Measurements from ENCODE around the gene FRAT2. TPM values are rescaled to one million over a fixed set of nuclear protein-coding genes. Genes with fewer than 3 reads are reported as not detected.
"Not testable (repeated sequence)": the region's sequence is repeated elsewhere in the genome, so short reads cannot be mapped to it uniquely, and the experiment has no call there.

FRAT2 gene
- total RNA-seq, 2 experiments from 2014 or later = 27.0 to 27.6 TPM

GRCh38 chr10:97347317-97347716 lies 12.8 kb upstream of the FRAT2 start:
- no peaks in the 10 kb centered on the region for H3K27me3 Mint-ChIP-seq

GRCh38 chr10:97343664-97344063 lies 9.1 kb upstream of the FRAT2 start:
- POLR2A ChIA-PET; ATAC-seq (ENCODE audit: poor library complexity); DNase-seq; H3K27ac Mint-ChIP-seq; intact Hi-C loops (cut with DNase I, micrococcal nuclease); H3K36me3 ChIP-seq (ENCODE audit: insufficient read depth, low read length); H3K9me3 ChIP-seq (ENCODE audit: control insufficient read depth in 1 of 2, insufficient read depth in 1 of 2, low read length in 2 of 2); H3K4me1 ChIP-seq (ENCODE audit: insufficient read depth, low read length); H3K4me1 Mint-ChIP-seq (ENCODE audit: low read depth); H3K4me3 ChIP-seq (ENCODE audit: low read length); H3K27me3 ChIP-seq (ENCODE audit: control insufficient read depth in 1 of 2, insufficient read depth in 2 of 2, low read length in 2 of 2); H3K27me3 Mint-ChIP-seq; H3K27ac ChIP-seq (ENCODE audit: low read depth in 1 of 2, low read length in 2 of 2); H3K4me3 Mint-ChIP-seq; CTCF ChIA-PET; H3K36me3 Mint-ChIP-seq (ENCODE audit: low read depth); H3K9me3 Mint-ChIP-seq: not testable (repeated sequence)

More at GRCh38 chr10:97347317-97347716, 12.8 kb upstream of the FRAT2 start:
- Histone ChIP-seq H3K4me1 (ENCODE audit: insufficient read depth, low read length) (no peaks in the 10 kb centered on the region), H3K27me3 (ENCODE audit: control insufficient read depth in 1 of 2, insufficient read depth in 2 of 2, low read length in 2 of 2) (no peaks in the 10 kb centered on the region), H3K27ac (ENCODE audit: low read depth in 1 of 2, low read length in 2 of 2) (no peak overlapping the region), H3K36me3 (ENCODE audit: insufficient read depth, low read length) (no peaks in the 10 kb centered on the region), H3K4me3 (ENCODE audit: low read length) (no peak overlapping the region), H3K9me3 (ENCODE audit: control insufficient read depth in 1 of 2, insufficient read depth in 1 of 2, low read length in 2 of 2) (no peaks in the 10 kb centered on the region)
- Mint-ChIP-seq H3K36me3 (ENCODE audit: low read depth) (no peaks in the 10 kb centered on the region), H3K27ac (no peak overlapping the region), H3K4me1 (ENCODE audit: low read depth) (no peaks in the 10 kb centered on the region), H3K9me3 (no peaks in the 10 kb centered on the region), H3K4me3 (no peak overlapping the region)
- TF ChIP-seq, protein P1, sequence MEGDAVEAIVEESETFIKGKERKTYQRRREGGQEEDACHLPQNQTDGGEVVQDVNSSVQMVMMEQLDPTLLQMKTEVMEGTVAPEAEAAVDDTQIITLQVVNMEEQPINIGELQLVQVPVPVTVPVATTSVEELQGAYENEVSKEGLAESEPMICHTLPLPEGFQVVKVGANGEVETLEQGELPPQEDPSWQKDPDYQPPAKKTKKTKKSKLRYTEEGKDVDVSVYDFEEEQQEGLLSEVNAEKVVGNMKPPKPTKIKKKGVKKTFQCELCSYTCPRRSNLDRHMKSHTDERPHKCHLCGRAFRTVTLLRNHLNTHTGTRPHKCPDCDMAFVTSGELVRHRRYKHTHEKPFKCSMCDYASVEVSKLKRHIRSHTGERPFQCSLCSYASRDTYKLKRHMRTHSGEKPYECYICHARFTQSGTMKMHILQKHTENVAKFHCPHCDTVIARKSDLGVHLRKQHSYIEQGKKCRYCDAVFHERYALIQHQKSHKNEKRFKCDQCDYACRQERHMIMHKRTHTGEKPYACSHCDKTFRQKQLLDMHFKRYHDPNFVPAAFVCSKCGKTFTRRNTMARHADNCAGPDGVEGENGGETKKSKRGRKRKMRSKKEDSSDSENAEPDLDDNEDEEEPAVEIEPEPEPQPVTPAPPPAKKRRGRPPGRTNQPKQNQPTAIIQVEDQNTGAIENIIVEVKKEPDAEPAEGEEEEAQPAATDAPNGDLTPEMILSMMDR (IDR thresholded peaks at IDR 0.05) = no peak
- intact Hi-C loops (cut with DNase I, micrococcal nuclease) = no loop called here
- CTCF ChIA-PET = no interaction called here
- POLR2A ChIA-PET = no interaction called here
- ATAC-seq (ENCODE audit: poor library complexity) (no peak), DNase-seq (no peak)

GRCh38 chr10:97341416-97341815 lies 6.9 kb upstream of the FRAT2 start:
- TF ChIP-seq, protein P1 (IDR thresholded peaks at IDR 0.05) = no peak
- Histone ChIP-seq H3K27ac (ENCODE audit: low read depth in 1 of 2, low read length in 2 of 2) (no peak overlapping the region), H3K4me3 (ENCODE audit: low read length) (no peak overlapping the region), H3K27me3 (ENCODE audit: control insufficient read depth in 1 of 2, insufficient read depth in 2 of 2, low read length in 2 of 2) (no peaks in the 10 kb centered on the region), H3K4me1 (ENCODE audit: insufficient read depth, low read length) (no peaks in the 10 kb centered on the region), H3K36me3 (ENCODE audit: insufficient read depth, low read length) (no peaks in the 10 kb centered on the region), H3K9me3 (ENCODE audit: control insufficient read depth in 1 of 2, insufficient read depth in 1 of 2, low read length in 2 of 2) (no peaks in the 10 kb centered on the region)
- no peaks in the 10 kb centered on the region for H3K36me3 Mint-ChIP-seq (ENCODE audit: low read depth)
- peaks cover 5% of the 10 kb centered on the region for H3K4me1 Mint-ChIP-seq (ENCODE audit: low read depth)
- intact Hi-C loops (cut with DNase I, micrococcal nuclease) = no loop called here
- ChIA-PET CTCF (no interaction called here), POLR2A (interaction anchor here (0.8 kb wide), 1 partner anchor 10 kb away, joined by 3 read pairs; no protein-coding TSS in a partner anchor)
- H3K27ac Mint-ChIP-seq = no peak overlapping the region
- ATAC-seq (ENCODE audit: poor library complexity) (no peak), DNase-seq (no peak)
- no peaks in the 10 kb centered on the region for H3K9me3 Mint-ChIP-seq
- no peaks in the 10 kb centered on the region for H3K27me3 Mint-ChIP-seq
- H3K4me3 Mint-ChIP-seq = no peak overlapping the region

DNA sequence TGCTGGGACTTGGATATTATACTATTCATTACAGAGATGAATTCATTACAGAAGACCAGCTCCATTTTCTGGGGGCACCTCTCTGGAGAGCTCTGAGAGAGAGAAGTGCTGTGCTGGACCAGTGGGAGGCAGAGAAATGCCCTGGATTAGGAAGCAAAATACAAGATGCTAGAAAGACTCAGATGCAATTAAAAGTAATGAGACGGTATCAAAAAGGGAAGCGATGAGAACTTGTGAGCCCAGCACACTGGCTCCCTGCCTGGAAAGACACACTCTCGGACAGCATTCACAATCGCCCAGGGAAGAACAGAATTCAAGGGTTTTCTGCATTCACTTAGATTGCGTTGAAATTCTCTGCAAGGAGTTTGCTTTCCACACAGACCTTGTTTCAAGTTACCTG lies 3.5 kb upstream of the FRAT2 start:
- DNase-seq (no peak), ATAC-seq (ENCODE audit: poor library complexity) (no peak)
- Histone ChIP-seq H3K4me3 (ENCODE audit: low read length) (no peak overlapping the region), H3K9me3 (ENCODE audit: control insufficient read depth in 1 of 2, insufficient read depth in 1 of 2, low read length in 2 of 2) (no peaks in the 10 kb centered on the region), H3K27ac (ENCODE audit: low read depth in 1 of 2, low read length in 2 of 2) (no peak overlapping the region), H3K4me1 (ENCODE audit: insufficient read depth, low read length) (peaks cover 13% of the 10 kb centered on the region), H3K27me3 (ENCODE audit: control insufficient read depth in 1 of 2, insufficient read depth in 2 of 2, low read length in 2 of 2) (no peaks in the 10 kb centered on the region), H3K36me3 (ENCODE audit: insufficient read depth, low read length) (no peaks in the 10 kb centered on the region)
- H3K4me3 Mint-ChIP-seq = no peak overlapping the region
- peaks cover 19% of the 10 kb centered on the region for H3K4me1 Mint-ChIP-seq (ENCODE audit: low read depth)
- H3K27me3 Mint-ChIP-seq = peaks cover 3% of the 10 kb centered on the region
- H3K9me3 Mint-ChIP-seq = no peaks in the 10 kb centered on the region
- POLR2A ChIA-PET = interaction anchor here (1.5 kb wide), 1 partner anchor 19 kb away, joined by 6 read pairs; the partner anchor contains the start of gene FRAT1
- TF ChIP-seq, protein P1 (IDR thresholded peaks at IDR 0.05) = no peak
- intact Hi-C loops (cut with DNase I, micrococcal nuclease) = loop anchor here in 1 of 2 experiments (5.0 kb wide), 3 partner anchors 159 to 506 kb away; partner anchors contain the start of genes LCOR, MMS19 and UBTD1
- CTCF ChIA-PET = no interaction called here
- H3K36me3 Mint-ChIP-seq (ENCODE audit: low read depth) = peaks cover 10% of the 10 kb centered on the region
- H3K27ac Mint-ChIP-seq = no peak overlapping the region
